HCT116 (cell line): ENCODE data around the gene WDR37. TPM values are rescaled to one million over a fixed set of nuclear protein-coding genes. Genes with fewer than 3 reads are reported as not detected.

ENCODE experiments used
- ATAC-seq: fragments of 200-7000 bp; cut with Tn5 transposase; 2 replicates; pipeline ENCODE4 v1.9.1; 2020; ENCODE audit warnings: mild to moderate bottlenecking, moderate library complexity
- BruUV-seq: library from RNA; stranded (reverse); fragments of 400-500 nt; replicated peaks from 2 replicates; lab custom pipeline; 2021; lab: Mats Ljungman, UMichigan
- CTCF ChIA-PET: fragments of 300-600 bp; sonication (Branson Sonifier 250); formaldehyde crosslinking; loops from one replicate; lab custom pipeline; 2021; ENCODE audit warnings: antibody characterized with exemption; lab: Charles Lee
- POLR2A ChIA-PET: fragments of 300-600, 350-600 bp; sonication (Branson Sonifier 250); formaldehyde crosslinking; loops from one replicate; lab custom pipeline; 2021; ENCODE audit warnings: antibody characterized with exemption; lab: Charles Lee
- RAD21 ChIA-PET, 2 experiments: fragments of 300-600 bp; sonication (Branson Sonifier 250); formaldehyde crosslinking; loops; one replicate each; lab custom pipeline; 2023; ENCODE audit warnings: low total read pairs in 2 of 2; ENCODE audit not compliant: uncharacterized antibody in 2 of 2, unreplicated experiment in 2 of 2, low non-redundant PET in 1 of 2; lab: Charles Lee
- DNase-seq: peaks from one replicate; pipeline ENCODE4 v3.0.0-alpha.2; 2010; ENCODE audit warnings: low read depth, low spot score
- H2AFZ ChIP-seq: fragments of 200-600 bp; shearing (Covaris generic), sonication (generic); 2 replicates; pipeline ENCODE4 v1.6.1; 2017; ENCODE audit warnings: low read depth, mixed run types, mixed read lengths, antibody characterized with exemption, low read length; ENCODE audit not compliant: poor library complexity, severe bottlenecking
- H3K27ac ChIP-seq: 2 replicates; pipeline ENCODE4 v1.5.1; 2012; ENCODE audit warnings: low read depth, low read length
- H3K27me3 ChIP-seq: fragments of 200-600 bp; sonication (generic); 2 replicates; pipeline ENCODE4 v1.6.1; 2016; ENCODE audit warnings: mixed run types, low read length, mixed read lengths; ENCODE audit not compliant: insufficient read depth
- H3K36me3 ChIP-seq, 2 experiments: fragments of 200-500 bp in 1 of 2; fragments of 200-600 bp in 1 of 2; sonication (Bioruptor generic) in 1 of 2; sonication (generic) in 1 of 2; 2 replicates each; pipeline versions ENCODE4 v1.5.1 to v1.6.1; 2014 to 2016; ENCODE audit warnings: low read length in 2 of 2, inconsistent platforms in 1 of 2, mixed read lengths in 1 of 2, mixed run types in 1 of 2; ENCODE audit not compliant: insufficient read depth in 2 of 2, control insufficient read depth in 1 of 2
- H3K4me1 ChIP-seq, 2 experiments: fragments of 200-600 bp in 1 of 2; sonication (generic) in 1 of 2; 2 replicates each; pipeline versions ENCODE4 v1.5.1 to v1.6.1; 2012 to 2017; ENCODE audit warnings: low read length in 2 of 2, inconsistent platforms in 1 of 2, mild to moderate bottlenecking in 1 of 2, mixed read lengths in 1 of 2, mixed run types in 1 of 2, moderate library complexity in 1 of 2; ENCODE audit not compliant: insufficient read depth in 2 of 2, control insufficient read depth in 1 of 2
- H3K4me2 ChIP-seq: fragments of 200-600 bp; sonication (generic); 2 replicates; pipeline ENCODE4 v1.6.1; 2017; ENCODE audit warnings: mixed run types, low read length, mixed read lengths
- H3K4me3 ChIP-seq, 2 experiments: fragments of 200-600 bp in 1 of 2; sonication (generic) in 1 of 2; replicated peaks in 1 of 2; 2 replicates each; pipeline ENCODE4 v1.5.1; 2011 to 2016; ENCODE audit warnings: low read length in 2 of 2, control low read depth in 1 of 2, low read depth in 1 of 2, mild to moderate bottlenecking in 1 of 2, mixed read lengths in 1 of 2, mixed run types in 1 of 2
- H3K79me2 ChIP-seq: fragments of 200-600 bp; sonication (generic); 2 replicates; pipeline ENCODE4 v1.6.1; 2017; ENCODE audit warnings: mild to moderate bottlenecking, mixed run types, low read length, moderate library complexity, mixed read lengths; ENCODE audit not compliant: insufficient read depth
- H3K9ac ChIP-seq: fragments of 200-600 bp; sonication (generic); 2 replicates; pipeline ENCODE4 v1.6.1; 2016; ENCODE audit warnings: low read length, mixed read lengths
- H3K9me2 ChIP-seq: fragments of 200-600 bp; sonication (generic), shearing (Covaris generic); 2 replicates; pipeline ENCODE4 v1.6.1; 2017; ENCODE audit warnings: mixed run types, mild to moderate bottlenecking, moderate library complexity; ENCODE audit not compliant: insufficient read depth
- H3K9me3 ChIP-seq, 2 experiments: fragments of 200-500 bp in 1 of 2; fragments of 200-600 bp in 1 of 2; sonication (Bioruptor generic) in 1 of 2; sonication (generic) in 1 of 2; 2 replicates each; pipeline ENCODE4 v1.6.1; 2014 to 2017; ENCODE audit warnings: low read length in 2 of 2, mixed read lengths in 2 of 2, inconsistent platforms in 1 of 2, low read depth in 1 of 2, mild to moderate bottlenecking in 1 of 2, mixed run types in 1 of 2, moderate library complexity in 1 of 2; ENCODE audit not compliant: control insufficient read depth in 1 of 2, insufficient read depth in 1 of 2
- H4K20me1 ChIP-seq: fragments of 200-600 bp; sonication (generic), shearing (Covaris generic); 2 replicates; pipeline ENCODE4 v1.6.1; 2017; ENCODE audit warnings: mixed run types, mild to moderate bottlenecking, moderate library complexity; ENCODE audit not compliant: insufficient read depth
- CBX3 ChIP-seq: IDR thresholded peaks from 2 replicates; pipeline ENCODE4 v1.6.1; 2012; ENCODE audit warnings: low read depth
- CEBPB ChIP-seq: IDR thresholded peaks from 2 replicates; pipeline ENCODE4 v1.6.1; 2012; ENCODE audit warnings: low read depth
- CTCF ChIP-seq, 3 experiments: fragments of 200-600 bp in 1 of 3; sonication (generic) in 1 of 3; IDR thresholded peaks in 2 of 3; conservative IDR thresholded peaks in 1 of 3; 2 replicates each; pipeline ENCODE4 v1.5.1; 2012 to 2017; ENCODE audit warnings: low read depth in 2 of 3, low read length in 2 of 3, antibody characterized with exemption in 1 of 3, borderline replicate concordance in 1 of 3, control low read depth in 1 of 3, mild to moderate bottlenecking in 1 of 3, mixed read lengths in 1 of 3, mixed run types in 1 of 3, moderate library complexity in 1 of 3; ENCODE audit not compliant: insufficient read depth in 1 of 3
- EZH2 ChIP-seq: fragments of 200-600 bp; sonication (generic); IDR thresholded peaks from 2 replicates; pipeline ENCODE4 v1.6.1; 2017; ENCODE audit warnings: antibody characterized with exemption, mixed run types
- EZH2phosphoT487 ChIP-seq: fragments of 200-600 bp; IDR thresholded peaks from 2 replicates; pipeline ENCODE4 v1.6.1; 2018; ENCODE audit warnings: antibody characterized with exemption, borderline replicate concordance
- POLR2AphosphoS5 ChIP-seq: IDR thresholded peaks from 2 replicates; pipeline ENCODE4 v1.6.1; 2011; ENCODE audit warnings: mild to moderate bottlenecking, low read depth, low read length, moderate library complexity
- REST ChIP-seq: IDR thresholded peaks from 2 replicates; pipeline ENCODE4 v1.6.1; 2012; ENCODE audit warnings: low read depth
- SIN3A ChIP-seq: IDR thresholded peaks from 2 replicates; pipeline ENCODE4 v1.6.1; 2012; ENCODE audit warnings: low read depth
- TCF7L2 ChIP-seq: IDR thresholded peaks from 2 replicates; pipeline ENCODE4 v1.7.0; 2011; ENCODE audit warnings: borderline replicate concordance, inconsistent platforms; ENCODE audit not compliant: insufficient read depth, insufficient read length; ENCODE audit errors: extremely low read depth
- YY1 ChIP-seq: IDR thresholded peaks from 2 replicates; pipeline ENCODE4 v1.6.1; 2011; ENCODE audit warnings: low read length, low read depth, moderate library complexity, mild to moderate bottlenecking; ENCODE audit not compliant: insufficient replicate concordance; ENCODE audit errors: extremely low read depth
- ZBTB33 ChIP-seq: IDR thresholded peaks from 2 replicates; pipeline ENCODE4 v1.6.1; 2011; ENCODE audit warnings: mild to moderate bottlenecking, low read length, moderate library complexity; ENCODE audit not compliant: insufficient replicate concordance; ENCODE audit errors: extremely low read depth
- intact Hi-C: fragments of 100-400 bp; cut with micrococcal nuclease; formaldehyde crosslinking; loops from 2 replicates; pipeline ENCODE4 v1.10.0; 2022
- total RNA-seq: library from RNA; stranded (reverse); gene quantifications from one replicate; pipeline ENCODE4 v1.2.1, GENCODE V29; 2021; ENCODE audit not compliant: unreplicated experiment

Gene WDR37
- total RNA-seq, 1 experiment from 2014 or later = 9.1 TPM

GRCh38 chr10:1043532-1043995 is 12.6 kb upstream of the WDR37 start:
- RAD21 ChIA-PET = no interaction called here
- peaks cover 15 to 26% of the 10 kb centered on the region in 2 experiments for H3K36me3 ChIP-seq
- no TSS peak for BruUV-seq
- H3K4me2 ChIP-seq = no peak overlapping the region
- no peak for TF ChIP-seq CBX3
- no peaks in the 10 kb centered on the region; the same call in 1 of the 2 replicates for H4K20me1 ChIP-seq
- no peak for ATAC-seq
- H3K9me3 ChIP-seq = no peaks in the 10 kb centered on the region
- intact Hi-C loops = no loop called here
- H3K27ac ChIP-seq = no peak overlapping the region
- no peak overlapping the region for H3K9ac ChIP-seq
- no peak overlapping the region for H2AFZ ChIP-seq
- H3K9me2 ChIP-seq = no peaks in the 10 kb centered on the region
- no peak for DNase-seq
- peaks cover 39% of the 10 kb centered on the region for H3K79me2 ChIP-seq
- POLR2A ChIA-PET = no interaction called here
- peaks cover 4 to 9% of the 10 kb centered on the region in 2 experiments; a peak in 3 of 4 replicates for H3K4me1 ChIP-seq
- H3K27me3 ChIP-seq = no peaks in the 10 kb centered on the region
- CTCF ChIA-PET = no interaction called here
- no peak overlapping the region for H3K4me3 ChIP-seq

GRCh38 chr10:1044146-1044545 is 12.0 kb upstream of the WDR37 start:
- H3K4me2 ChIP-seq = no peak overlapping the region
- H3K27ac ChIP-seq = no peak overlapping the region
- ATAC-seq (no peak), DNase-seq (no peak)
- H3K9me3 ChIP-seq = no peaks in the 10 kb centered on the region
- peaks cover 15 to 26% of the 10 kb centered on the region in 2 experiments for H3K36me3 ChIP-seq
- no peak overlapping the region for H2AFZ ChIP-seq
- peaks cover 39% of the 10 kb centered on the region for H3K79me2 ChIP-seq
- POLR2A ChIA-PET = no interaction called here
- no peaks in the 10 kb centered on the region for H3K27me3 ChIP-seq
- no peaks in the 10 kb centered on the region for H3K9me2 ChIP-seq
- CTCF ChIA-PET = no interaction called here
- BruUV-seq = no TSS peak
- intact Hi-C loops = no loop called here
- H3K4me1 ChIP-seq = peaks cover 4 to 12% of the 10 kb centered on the region in 2 experiments; a peak in 3 of 4 replicates
- no peak overlapping the region for H3K4me3 ChIP-seq
- no peak overlapping the region for H3K9ac ChIP-seq
- no peaks in the 10 kb centered on the region; the same call in 1 of the 2 replicates for H4K20me1 ChIP-seq
- RAD21 ChIA-PET = no interaction called here
- no peak for TF ChIP-seq SIN3A
- TF ChIP-seq EZH2phosphoT487 = no peak
- no peak for TF ChIP-seq POLR2AphosphoS5
- no peak for TF ChIP-seq YY1
- no peak for TF ChIP-seq CEBPB
- TF ChIP-seq ZBTB33 = no peak
- no peak for TF ChIP-seq REST
- TF ChIP-seq EZH2 = no peak
- TF ChIP-seq TCF7L2 = no peak
- TF ChIP-seq CBX3 = no peak
- TF ChIP-seq CTCF (IDR thresholded peaks at IDR 0.05 in 2 of 3, conservative IDR thresholded peaks at IDR 0.05 in 1 of 3; ENCODE audit: borderline replicate concordance in 1 of 3, insufficient read depth in 1 of 3, low read depth in 2 of 3, low read length in 2 of 3) = no peak
